Measurements from ENCODE around the gene ZBTB16.

DNA sequence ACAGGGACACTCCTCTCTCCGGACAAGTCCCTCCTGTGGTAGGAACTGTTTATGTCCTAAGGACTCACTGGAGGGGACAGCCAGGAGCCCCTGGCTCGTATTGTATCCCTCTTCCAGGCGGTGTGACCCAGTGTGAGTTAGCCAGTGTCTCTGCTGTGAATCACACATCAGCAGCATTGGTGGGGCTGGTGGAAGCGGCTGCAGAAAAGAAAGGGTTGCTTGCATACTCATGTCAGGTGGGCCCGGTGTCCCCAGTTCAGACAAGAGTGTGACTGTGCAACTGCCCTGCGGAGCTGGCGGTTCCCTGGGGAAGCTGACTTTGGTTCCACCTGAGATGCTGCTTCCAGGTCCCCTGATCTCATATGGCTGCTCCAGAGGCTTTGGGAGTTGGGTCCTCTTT is 99.4 kb downstream of the ZBTB16 start:
- TF ChIP-seq, protein P1, sequence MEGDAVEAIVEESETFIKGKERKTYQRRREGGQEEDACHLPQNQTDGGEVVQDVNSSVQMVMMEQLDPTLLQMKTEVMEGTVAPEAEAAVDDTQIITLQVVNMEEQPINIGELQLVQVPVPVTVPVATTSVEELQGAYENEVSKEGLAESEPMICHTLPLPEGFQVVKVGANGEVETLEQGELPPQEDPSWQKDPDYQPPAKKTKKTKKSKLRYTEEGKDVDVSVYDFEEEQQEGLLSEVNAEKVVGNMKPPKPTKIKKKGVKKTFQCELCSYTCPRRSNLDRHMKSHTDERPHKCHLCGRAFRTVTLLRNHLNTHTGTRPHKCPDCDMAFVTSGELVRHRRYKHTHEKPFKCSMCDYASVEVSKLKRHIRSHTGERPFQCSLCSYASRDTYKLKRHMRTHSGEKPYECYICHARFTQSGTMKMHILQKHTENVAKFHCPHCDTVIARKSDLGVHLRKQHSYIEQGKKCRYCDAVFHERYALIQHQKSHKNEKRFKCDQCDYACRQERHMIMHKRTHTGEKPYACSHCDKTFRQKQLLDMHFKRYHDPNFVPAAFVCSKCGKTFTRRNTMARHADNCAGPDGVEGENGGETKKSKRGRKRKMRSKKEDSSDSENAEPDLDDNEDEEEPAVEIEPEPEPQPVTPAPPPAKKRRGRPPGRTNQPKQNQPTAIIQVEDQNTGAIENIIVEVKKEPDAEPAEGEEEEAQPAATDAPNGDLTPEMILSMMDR (IDR thresholded peaks at IDR 0.05), result no peak
- no peak for TF ChIP-seq ZFX (IDR thresholded peaks at IDR 0.05; ENCODE audit: borderline replicate concordance)
